Stimulated activated CD4-positive, alpha-beta T cell treated with anti-CD3 and anti-CD28 coated beads, Interleukin-15, amount 100 ng/mL, for 1 hour (primary cell): Measurements from ENCODE around the gene PSMA7.
"Not testable (repeated sequence)": the region's sequence is repeated elsewhere in the genome, so short reads cannot be mapped to it uniquely, and the experiment has no call there.

Source experiments
- DNase-seq, 2 donors: peaks; one replicate each; pipeline ENCODE4 v3.0.0-alpha.2; 2020; ENCODE audit warnings: low read depth in 1 of 2, low spot score in 1 of 2

PSMA7 gene

GRCh38 chr20:62120990-62121775 is 22.0 kb downstream of the PSMA7 start:
- DNase-seq = no peak

GRCh38 chr20:62120365-62120762 is 22.8 kb downstream of the PSMA7 start:
- DNase-seq = no peak

- DNase-seq = no peak
Observed at GRCh38 chr20:62119591-62120364, 23.4 kb downstream of the PSMA7 start.

GRCh38 chr20:62119115-62119514 is 24.1 kb downstream of the PSMA7 start:
- no peak for DNase-seq

- no peak for DNase-seq
Observed at GRCh38 chr20:62118113-62119043, 24.8 kb downstream of the PSMA7 start.

GRCh38 chr20:62117658-62118057 is 25.5 kb downstream of the PSMA7 start:
- peak in 1 of 2 donors; percentile 55 for DNase-seq

- no peak for DNase-seq
Observed at GRCh38 chr20:62117362-62117646, 25.9 kb downstream of the PSMA7 start.

GRCh38 chr20:62116558-62117361 is 26.4 kb downstream of the PSMA7 start:
- no peak for DNase-seq

GRCh38 chr20:62115800-62116407 is 27.3 kb downstream of the PSMA7 start:
- not testable (repeated sequence) for DNase-seq

- no peak for DNase-seq
Observed at GRCh38 chr20:62114894-62115293, 28.3 kb downstream of the PSMA7 start.

GRCh38 chr20:62112368-62112767 is 30.8 kb downstream of the PSMA7 start:
- no peak for DNase-seq

- no peak for DNase-seq
Observed at GRCh38 chr20:62111148-62111547, 32.0 kb downstream of the PSMA7 start.

- no peak for DNase-seq
Observed at GRCh38 chr20:62105592-62105991, 37.6 kb downstream of the PSMA7 start.

GRCh38 chr20:62104791-62105345 is 38.3 kb downstream of the PSMA7 start:
- no peak for DNase-seq

- DNase-seq = no peak
Observed at GRCh38 chr20:62104234-62104789, 38.9 kb downstream of the PSMA7 start.

- no peak for DNase-seq
Observed at GRCh38 chr20:62103508-62104233, 39.5 kb downstream of the PSMA7 start.

- no peak for DNase-seq
Observed at GRCh38 chr20:62101078-62101477, 42.1 kb downstream of the PSMA7 start.

GRCh38 chr20:62097881-62098407 is 45.2 kb downstream of the PSMA7 start:
- no peak for DNase-seq
